Measurements from ENCODE around the gene CPT1B.
A peak's percentile ranks its signal among the peaks of the same experiment; 100 is the strongest.

Gene CPT1B

GRCh38 chr22:50526834-50527801 is 51.1 kb downstream of the CPT1B start:
- TF ChIP-seq, protein P1, sequence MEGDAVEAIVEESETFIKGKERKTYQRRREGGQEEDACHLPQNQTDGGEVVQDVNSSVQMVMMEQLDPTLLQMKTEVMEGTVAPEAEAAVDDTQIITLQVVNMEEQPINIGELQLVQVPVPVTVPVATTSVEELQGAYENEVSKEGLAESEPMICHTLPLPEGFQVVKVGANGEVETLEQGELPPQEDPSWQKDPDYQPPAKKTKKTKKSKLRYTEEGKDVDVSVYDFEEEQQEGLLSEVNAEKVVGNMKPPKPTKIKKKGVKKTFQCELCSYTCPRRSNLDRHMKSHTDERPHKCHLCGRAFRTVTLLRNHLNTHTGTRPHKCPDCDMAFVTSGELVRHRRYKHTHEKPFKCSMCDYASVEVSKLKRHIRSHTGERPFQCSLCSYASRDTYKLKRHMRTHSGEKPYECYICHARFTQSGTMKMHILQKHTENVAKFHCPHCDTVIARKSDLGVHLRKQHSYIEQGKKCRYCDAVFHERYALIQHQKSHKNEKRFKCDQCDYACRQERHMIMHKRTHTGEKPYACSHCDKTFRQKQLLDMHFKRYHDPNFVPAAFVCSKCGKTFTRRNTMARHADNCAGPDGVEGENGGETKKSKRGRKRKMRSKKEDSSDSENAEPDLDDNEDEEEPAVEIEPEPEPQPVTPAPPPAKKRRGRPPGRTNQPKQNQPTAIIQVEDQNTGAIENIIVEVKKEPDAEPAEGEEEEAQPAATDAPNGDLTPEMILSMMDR (conservative IDR thresholded peaks at IDR 0.05; ENCODE audit: control insufficient read depth, insufficient read depth, low read depth, low read length): no peak
- peak overlapping the region; percentile 48 for H3K4me3 ChIP-seq (ENCODE audit: control insufficient read depth, low read depth, low read length)
- DNase-seq (ENCODE audit: low read depth): peak; percentile 50

DNA sequence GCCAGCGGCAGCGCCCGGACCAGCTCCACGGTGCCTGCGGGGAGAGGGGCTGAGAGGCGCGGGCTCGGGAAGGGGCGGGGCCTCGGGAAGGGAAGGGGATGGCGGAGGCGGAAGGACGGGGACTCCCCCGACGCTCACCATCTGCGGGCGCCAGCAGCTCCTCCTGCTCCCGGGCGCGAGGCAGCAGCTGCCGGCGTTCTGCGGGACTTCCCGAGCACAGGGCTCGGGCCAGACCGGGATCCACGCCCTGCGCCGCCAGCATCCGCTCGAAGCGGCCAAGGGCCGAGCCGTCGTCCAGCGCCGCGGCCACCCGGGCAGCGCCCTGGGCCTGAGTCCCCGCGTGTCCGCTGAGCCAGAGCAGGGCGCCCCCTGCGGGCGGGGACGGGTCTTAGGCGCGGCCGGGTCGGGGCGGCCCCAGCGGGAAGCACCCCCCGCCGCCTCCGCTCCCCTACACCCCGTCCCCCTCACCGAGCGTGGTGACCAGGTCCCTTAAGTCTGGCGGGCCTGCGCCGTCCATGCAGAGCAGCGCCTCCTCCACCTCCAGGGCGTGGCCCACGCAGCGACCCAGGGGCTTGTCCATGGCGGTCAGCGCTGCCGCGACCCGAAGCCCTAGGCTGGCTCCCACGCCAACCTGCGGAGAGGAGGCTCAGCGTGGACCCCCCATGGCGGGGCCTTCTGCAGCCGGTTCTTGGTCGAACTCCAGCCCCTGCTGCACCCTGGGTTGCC is 52.0 kb downstream of the CPT1B start:
- peak overlapping the region; percentile 48 for H3K4me3 ChIP-seq (ENCODE audit: control insufficient read depth, low read depth, low read length)
- TF ChIP-seq, protein P1 (conservative IDR thresholded peaks at IDR 0.05; ENCODE audit: control insufficient read depth, insufficient read depth, low read depth, low read length): no peak
- peak; percentile 59 for DNase-seq (ENCODE audit: low read depth)

- peak overlapping the region; percentile 48 for H3K4me3 ChIP-seq (ENCODE audit: control insufficient read depth, low read depth, low read length)
- no peak for DNase-seq (ENCODE audit: low read depth)
- TF ChIP-seq, protein P1 (conservative IDR thresholded peaks at IDR 0.05; ENCODE audit: control insufficient read depth, insufficient read depth, low read depth, low read length): no peak
These were observed 52.4 kb downstream of the CPT1B start for GRCh38 chr22:50525858-50526107.

DNA sequence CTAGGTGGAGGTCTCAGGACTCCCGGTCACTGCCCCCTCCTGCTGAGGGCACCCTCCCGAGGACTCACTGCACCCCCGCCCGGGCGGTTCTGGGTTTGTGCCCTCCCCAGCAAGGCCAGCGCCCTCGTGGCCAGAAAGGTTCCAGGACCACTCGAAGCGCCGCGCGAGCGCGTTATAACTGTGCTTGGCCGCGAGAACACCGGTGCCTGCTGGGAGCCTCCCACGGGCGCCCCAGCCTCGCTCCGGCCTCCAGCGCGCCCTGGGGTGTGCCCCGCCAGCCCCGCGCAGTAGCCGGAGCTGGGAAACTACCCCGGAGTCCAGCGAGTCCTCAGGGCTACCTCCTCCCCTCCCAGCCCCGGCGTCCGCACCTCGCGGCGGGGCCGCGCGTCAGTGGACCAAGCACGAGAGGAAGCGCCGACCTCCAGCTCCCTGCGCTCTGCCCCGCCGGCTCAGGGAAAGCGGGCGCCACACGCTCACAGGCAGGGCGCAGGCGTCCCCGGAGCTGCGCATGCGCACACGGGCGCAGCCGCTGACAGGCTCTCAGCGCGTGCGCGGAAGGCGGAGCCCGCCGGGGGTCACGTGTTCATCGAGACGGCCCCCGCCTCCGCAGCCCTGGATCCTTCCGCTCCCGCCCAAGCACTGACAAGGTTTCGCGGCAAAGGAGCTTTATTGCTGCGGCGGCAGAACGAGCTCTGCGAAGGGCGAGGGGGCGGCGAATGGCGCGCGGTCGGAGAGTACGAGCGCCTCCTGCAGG is 52.9 kb downstream of the CPT1B start, which contains the start of gene SCO2:
Gene SCO2 (minus strand): TSS at position 495 of the 754 bp plus-strand sequence. CDS start 1,187 bp downstream, outside the sequence.
- peak within 1 kb of the TSS; percentile 66 for H3K4me3 ChIP-seq (ENCODE audit: control insufficient read depth, low read depth, low read length)
- TF ChIP-seq, protein P1 (conservative IDR thresholded peaks at IDR 0.05; ENCODE audit: control insufficient read depth, insufficient read depth, low read depth, low read length): peak; percentile 21
- DNase-seq (ENCODE audit: low read depth): peak; percentile 97

DNA sequence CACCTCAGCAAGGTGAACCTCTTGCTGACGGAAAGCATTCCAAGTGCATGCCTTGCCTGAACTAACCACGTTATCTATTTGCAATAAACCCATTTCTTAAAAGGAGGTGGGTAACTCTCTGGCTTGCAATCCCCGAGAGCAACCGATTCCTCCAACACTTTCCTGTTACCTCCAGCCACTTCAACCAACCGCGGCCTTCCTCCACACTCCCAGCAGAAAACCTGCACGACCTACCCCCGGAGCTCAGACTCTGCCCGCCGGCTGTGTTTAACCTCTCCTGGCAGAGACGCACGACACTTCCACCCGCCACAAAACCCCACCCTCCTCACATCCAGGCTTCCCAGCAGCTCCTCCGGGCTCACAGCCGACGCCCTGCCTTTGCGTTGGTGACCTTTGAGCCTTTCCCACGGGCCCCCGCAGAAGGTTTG is 53.5 kb downstream of the CPT1B start:
- peak overlapping the region; percentile 66 for H3K4me3 ChIP-seq (ENCODE audit: control insufficient read depth, low read depth, low read length)
- no peak for DNase-seq (ENCODE audit: low read depth)
- TF ChIP-seq, protein P1 (conservative IDR thresholded peaks at IDR 0.05; ENCODE audit: control insufficient read depth, insufficient read depth, low read depth, low read length): no peak
